Activated CD4-positive, CD25-positive, alpha-beta regulatory T cell treated with anti-CD3 and anti-CD28 coated beads, Interleukin-2, amount 50 U/mL, for 24 hours (primary cell): ENCODE data around the gene LYPD3.

Source experiments
- ATAC-seq, 2 donors: fragments of 150-1000 bp; cut with Tn5 transposase; one replicate each; pipeline ENCODE4 v1.10.0; 2021; ENCODE audit warnings: mild to moderate bottlenecking in 1 of 2, moderate library complexity in 1 of 2

The LYPD3 gene

DNA sequence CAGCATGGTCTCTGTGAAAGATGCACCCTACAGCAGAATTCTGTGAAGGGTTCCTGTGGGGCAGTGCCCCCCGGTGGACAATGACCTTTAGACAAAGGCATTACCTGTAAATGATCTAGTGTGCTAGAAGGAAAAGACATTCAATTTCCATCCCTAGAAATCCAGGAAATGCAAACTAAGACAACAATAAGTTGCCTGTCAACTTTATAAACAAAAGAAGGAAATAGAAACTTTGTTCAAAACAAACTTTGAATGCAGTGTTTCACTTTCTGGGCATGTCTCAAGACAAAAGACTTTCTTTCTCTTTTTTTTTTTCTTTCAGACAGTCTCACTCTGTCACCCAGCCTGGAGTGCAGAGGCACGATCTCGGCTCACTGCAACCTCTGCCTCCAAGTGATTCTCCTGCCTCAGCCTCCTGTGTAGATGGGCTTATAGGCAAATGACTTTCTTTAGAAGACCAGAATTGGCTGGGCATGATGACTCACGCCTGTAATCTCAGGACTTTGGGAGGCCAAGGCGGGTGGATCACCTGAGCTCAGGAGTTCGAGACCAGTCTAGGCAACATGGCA lies 35.2 kb downstream of the LYPD3 start:
- ATAC-seq, result no peak

DNA sequence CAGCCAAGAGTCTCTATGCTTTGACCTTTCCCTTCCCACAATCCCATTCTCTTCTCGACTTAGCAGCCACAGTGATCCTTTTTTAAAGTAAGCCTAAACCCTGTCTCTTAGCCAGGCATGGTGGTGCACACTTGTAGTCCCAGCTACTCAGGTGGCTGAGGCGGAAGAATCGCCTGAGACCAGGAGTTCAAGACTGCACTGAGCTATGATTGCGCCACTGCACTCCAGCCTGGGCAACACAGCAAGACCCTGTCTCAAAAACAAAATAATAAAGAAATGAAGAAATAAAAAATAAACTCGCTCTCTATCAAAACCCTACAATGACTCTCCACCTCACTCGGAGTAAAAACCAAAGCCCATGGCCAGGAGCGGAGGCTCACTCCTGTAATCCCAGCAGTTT lies 36.0 kb downstream of the LYPD3 start:
- ATAC-seq, result no peak

DNA sequence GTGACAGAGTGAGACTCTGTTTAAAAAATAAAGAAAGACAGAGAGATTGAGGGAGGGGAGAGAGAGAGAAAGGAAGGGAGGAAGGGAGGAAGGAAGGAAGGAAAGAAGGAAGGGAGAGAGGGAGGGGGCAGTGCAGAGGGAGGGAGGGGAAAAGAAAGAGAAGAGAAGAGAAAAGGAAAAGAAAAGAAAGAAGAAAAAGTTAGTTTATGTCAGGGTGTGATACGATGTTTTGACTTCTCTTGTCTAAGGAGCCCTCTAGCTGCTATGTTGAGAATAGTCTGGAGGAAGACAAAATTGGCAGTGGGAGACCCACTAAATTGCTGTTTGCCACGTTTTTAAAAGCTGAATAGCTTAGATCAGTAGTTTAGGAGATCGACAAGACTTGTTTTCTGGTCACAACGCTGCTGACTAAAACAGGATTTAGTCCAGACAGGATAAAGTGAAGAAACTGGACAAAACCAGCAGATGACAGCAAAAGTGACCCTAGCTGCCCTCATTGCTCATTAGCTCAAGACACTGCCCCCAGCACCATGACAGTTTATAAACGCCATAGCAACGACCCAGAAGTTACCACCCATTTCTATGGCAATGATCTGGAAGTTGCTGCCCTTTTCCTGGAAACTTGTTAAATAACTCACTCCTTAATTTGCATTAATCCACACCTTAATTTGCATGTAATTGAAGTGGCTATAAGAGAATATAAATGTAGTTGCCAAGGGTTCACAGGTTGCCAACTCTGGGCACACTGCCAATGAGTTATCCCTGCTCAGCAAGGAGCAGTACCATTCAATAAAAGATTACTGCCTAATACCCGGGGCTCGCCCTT lies 39.6 kb downstream of the LYPD3 start:
- no peak for ATAC-seq

DNA sequence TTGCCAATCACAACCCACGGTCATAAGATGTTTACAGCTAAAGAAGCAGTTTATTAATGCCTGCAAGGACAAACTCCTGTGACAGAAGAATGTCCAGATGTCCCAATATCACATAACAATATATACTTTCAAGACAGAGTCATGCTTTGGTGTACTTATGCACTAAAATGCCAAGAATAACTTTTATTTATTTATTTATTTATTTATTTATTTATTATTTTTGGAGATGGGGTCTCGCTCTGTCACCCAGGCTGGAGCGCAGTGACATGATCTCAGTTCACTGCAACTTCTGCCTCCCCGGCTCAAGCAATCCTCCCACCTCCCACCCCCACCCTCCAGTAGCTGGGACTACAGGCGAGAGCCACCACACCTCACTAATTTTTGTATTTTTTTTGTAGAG lies 41.6 kb downstream of the LYPD3 start:
- ATAC-seq, result no peak

DNA sequence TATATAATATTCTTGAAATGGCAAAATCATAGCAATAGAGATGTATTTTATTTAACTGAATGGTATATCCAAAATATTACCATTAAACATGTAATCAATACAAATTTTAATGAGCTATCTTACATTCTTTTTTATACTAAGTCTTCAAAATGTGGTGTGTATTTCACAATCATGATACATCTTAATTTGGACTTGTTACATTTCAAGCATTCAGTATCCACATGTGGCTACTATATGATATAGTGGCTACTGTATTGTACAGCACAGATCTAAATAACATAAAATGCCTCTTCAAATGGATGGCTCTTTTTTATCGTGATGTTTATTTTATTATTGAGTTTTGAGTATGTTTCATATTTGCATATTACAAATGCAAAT lies 42.7 kb downstream of the LYPD3 start:
- ATAC-seq, result no peak

DNA sequence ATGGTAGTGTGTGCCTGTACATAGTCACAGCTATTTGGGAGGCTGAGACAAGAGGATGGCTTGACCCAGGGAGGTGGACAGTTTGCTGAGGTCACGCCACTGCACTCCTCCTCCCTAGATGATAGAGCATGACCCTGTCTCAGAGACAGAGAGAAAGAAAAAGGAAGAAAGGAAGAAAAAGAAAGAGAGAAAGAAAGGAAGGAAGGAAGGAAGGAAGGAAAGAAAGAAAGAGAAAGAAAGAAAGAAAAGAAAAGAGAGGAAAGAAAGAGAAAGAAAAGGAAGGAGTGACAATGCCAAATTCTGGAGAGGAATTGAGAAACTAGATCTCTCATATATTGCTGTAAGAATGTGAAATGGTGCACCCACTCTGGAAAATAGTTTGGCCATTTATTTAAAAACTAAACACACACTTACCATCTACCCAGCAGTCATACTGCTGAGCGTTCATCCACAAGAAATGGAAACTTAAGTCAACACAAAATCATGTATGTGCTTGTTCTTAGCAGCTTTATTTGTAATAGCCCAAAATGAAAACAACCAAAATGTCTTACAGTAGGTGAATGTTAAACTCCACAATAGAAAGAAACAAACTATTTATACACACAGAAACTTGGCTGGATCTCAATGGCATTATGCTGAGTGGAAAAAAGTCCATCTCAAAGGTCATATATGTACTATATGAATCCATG lies 43.3 kb downstream of the LYPD3 start:
- no peak for ATAC-seq

DNA sequence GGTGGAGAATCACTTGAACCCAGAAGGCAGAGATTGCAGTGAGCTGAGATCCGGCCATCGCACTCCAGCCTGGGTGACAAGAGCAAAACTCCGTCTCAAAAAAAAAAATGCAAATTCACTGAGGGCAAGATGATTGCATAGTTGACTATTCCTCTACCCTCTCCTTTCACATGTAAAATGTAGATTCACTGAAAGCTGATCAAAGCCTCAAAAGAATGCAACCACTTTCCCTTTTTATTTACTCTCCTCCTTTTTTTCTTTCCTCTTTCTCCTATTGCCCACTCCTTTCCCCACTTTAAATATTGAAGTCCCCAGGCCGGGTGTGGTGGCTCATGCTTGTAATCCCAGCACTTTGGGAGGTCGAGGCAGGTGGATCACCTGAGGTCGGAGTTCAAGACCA lies 44.5 kb downstream of the LYPD3 start:
- no peak for ATAC-seq

DNA sequence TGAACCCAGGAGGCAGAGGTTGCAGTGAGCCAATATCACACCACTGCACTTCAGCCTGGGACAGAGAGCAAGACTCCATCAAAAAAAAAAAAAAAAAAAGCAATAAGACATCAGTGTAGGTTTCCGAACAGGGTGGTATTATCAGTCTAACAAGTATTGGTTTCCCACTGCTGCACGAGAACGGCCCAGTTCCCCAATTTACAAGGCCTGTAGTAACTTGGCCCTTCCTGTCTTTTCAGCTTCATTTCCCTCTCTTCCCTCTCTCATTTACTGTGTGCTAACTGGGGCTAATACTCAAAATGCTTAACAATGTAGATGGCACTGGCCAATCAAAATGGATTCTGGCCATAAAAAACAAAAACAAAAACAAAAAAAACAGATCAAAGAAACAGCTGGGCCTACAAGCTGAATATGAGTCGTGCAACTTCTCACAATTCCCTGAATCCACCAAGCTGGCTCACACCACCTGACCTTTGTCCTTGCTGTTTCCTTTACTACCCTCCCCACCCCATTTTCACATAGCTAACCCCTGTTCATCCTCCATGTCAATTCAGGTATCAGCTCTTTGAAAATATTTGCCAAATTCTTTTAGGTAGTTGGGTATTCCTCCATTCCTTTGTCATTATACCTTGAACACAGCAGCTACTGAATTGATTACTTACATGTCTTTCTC lies 48.3 kb downstream of the LYPD3 start:
- no peak for ATAC-seq

DNA sequence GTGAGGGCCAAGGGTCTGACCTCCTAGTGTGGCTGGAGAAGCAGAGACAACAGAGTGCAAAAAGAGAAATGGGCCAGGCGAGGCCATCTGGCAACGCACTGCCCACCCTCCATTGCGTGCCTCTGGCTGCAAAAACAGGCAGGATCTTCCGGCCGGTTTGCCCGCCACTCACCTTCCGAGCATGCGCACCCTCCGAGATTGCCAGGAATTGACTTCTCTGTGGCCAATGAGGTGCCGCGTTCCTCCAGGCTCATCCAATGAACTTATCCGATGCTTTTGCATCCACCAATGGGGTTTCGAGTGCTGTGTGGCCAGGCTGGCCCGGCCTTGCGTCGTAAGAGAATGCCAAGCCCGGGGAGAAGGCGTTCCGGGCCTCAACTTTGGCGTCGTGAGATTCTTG lies 50.9 kb downstream of the LYPD3 start, which contains the start of gene TEX101:
TSS of gene TEX101 (plus strand) at position 337 of the 400 bp plus-strand sequence. CDS start 1,030 bp downstream, outside the sequence.
- no peak for ATAC-seq

DNA sequence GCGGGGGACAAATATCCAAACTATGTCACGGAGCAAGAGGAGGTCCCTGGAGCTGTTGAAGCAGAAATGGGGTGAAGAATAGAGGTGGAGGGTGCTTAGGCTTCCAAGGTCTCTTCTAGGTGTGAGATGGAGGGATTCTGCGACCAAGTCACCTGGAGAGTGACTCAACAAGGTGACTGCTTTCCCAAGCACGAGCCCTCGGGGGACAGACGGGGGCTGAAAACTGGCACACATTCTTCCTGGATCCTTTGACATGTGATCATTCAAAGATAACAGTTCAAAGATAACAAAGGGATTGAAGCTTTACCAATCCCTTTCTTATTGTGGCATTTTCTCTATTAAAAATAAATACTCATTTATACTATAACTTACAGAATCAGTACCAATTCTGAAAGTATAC lies 53.0 kb downstream of the LYPD3 start:
- ATAC-seq, result no peak
